Spinal cord (tissue), 10 donors: ENCODE results near the gene E2F2. TPM values are rescaled to one million over a fixed set of nuclear protein-coding genes. Genes with fewer than 3 reads are reported as not detected.

Source experiments
- DNase-seq, 6 donors: peaks; one replicate each; pipeline versions ENCODE4 v3.0.0 to v3.0.0-alpha.2; 2013 to 2015; ENCODE audit warnings: low spot score in 6 of 6, low read depth in 4 of 6
- H3K27ac ChIP-seq: one replicate; pipeline ENCODE4 v1.5.1; 2013; ENCODE audit warnings: low read depth, low read length, control low read depth
- H3K27me3 ChIP-seq: one replicate; pipeline ENCODE4 v1.6.1; 2013; ENCODE audit warnings: low read length; ENCODE audit not compliant: control insufficient read depth, insufficient read depth
- H3K36me3 ChIP-seq: one replicate; pipeline ENCODE4 v1.6.1; 2013; ENCODE audit warnings: low read length; ENCODE audit not compliant: control insufficient read depth, insufficient read depth
- H3K4me1 ChIP-seq: one replicate; pipeline ENCODE4 v1.6.1; 2013; ENCODE audit warnings: low read length; ENCODE audit not compliant: control insufficient read depth, insufficient read depth
- H3K4me3 ChIP-seq: one replicate; pipeline ENCODE4 v1.5.1; 2013; ENCODE audit warnings: low read depth, low read length, control low read depth
- H3K9me3 ChIP-seq: one replicate; pipeline ENCODE4 v1.6.1; 2013; ENCODE audit warnings: low read length; ENCODE audit not compliant: control insufficient read depth, insufficient read depth
- WGBS: methylation state at CpG from one replicate; pipeline ENCODE4 v1.1.5; 2013; ENCODE audit warnings: missing lambda C conversion rate; ENCODE audit not compliant: insufficient coverage; 5-methylcytosine and 5-hydroxymethylcytosine counted together
- polyA plus RNA-seq, 2 donors: library from polyadenylated mRNA; unstranded; fragments of 120-200 nt; gene quantifications; one replicate each; pipeline ENCODE4 v1.2.1, GENCODE V29; 2013; ENCODE audit not compliant: insufficient read length in 2 of 2
- total RNA-seq, 2 donors: library from RNA; depleted of rRNA in 1 of 2; stranded (reverse); fragments of 120-200 nt in 1 of 2; fragments of >200 nt in 1 of 2; gene quantifications; one replicate each; pipeline versions ENCODE4 v1.2.3 to v1.2.4, GENCODE V29; 2013 to 2014
- donor health status: healthy.

The E2F2 gene
- total and polyA plus RNA-seq, 4 donors, result 3.1 to 5.8 (median 3.6) TPM

DNA sequence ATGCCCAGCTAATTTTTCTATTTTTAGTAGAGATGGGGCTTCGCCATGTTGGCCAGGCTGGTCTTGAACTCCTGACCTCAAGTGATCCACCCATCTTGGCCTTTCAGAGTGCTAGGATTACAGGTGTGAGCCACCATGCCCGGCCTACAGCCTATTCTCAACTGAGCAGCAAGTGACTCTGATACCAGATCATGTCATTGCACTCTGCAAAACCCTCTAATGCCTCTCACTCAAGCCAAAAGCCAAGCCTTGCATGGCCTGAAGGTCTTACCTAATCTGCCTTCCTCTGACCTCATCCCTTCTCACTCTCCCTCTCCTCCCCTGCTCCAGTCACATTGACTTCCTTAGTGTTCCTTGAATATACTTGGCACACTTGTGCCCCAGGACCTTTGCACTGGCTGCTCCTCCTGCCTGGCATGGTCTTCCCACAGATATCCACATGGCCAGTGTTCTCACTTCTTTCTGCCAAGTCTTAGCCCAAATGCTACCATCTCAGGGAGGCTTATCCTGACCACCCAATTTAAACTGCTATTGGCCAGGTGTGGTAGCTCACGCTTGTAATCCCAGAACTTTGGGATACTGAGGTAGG, 38.8 kb downstream of the E2F2 start:
- DNase-seq, result no peak
- no peak overlapping the region for H3K27ac ChIP-seq
- no peaks in the 10 kb centered on the region for H3K9me3 ChIP-seq
- H3K4me3 ChIP-seq, result no peak overlapping the region
- H3K4me1 ChIP-seq, result no peaks in the 10 kb centered on the region
- no peaks in the 10 kb centered on the region for H3K36me3 ChIP-seq
- no peaks in the 10 kb centered on the region for H3K27me3 ChIP-seq
- 80% methylated on average over 3 of the region's 3 CpGs for WGBS

DNA sequence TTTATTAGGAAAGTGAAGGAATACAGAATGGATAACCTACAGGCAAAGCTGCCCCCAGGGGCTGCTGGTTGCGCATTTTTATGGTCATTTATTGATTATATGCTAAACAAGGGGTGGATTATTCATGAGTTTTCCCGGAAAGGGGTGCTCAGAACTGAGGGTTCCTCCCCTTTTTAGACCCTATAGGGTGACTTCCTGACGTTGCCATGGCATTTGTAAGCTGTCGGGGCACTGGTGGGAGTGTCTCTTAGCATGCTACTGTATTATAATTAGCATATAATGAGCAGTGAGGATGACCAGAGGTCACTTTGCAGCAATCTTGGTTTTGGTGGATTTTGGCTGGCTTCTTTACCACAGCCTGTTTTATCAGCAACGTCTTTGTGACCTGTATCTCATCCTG, 41.2 kb downstream of the E2F2 start:
- no peak for DNase-seq
- Histone ChIP-seq H3K27me3 (no peaks in the 10 kb centered on the region), H3K4me3 (no peak overlapping the region), H3K4me1 (peaks cover 1% of the 10 kb centered on the region), H3K36me3 (no peaks in the 10 kb centered on the region), H3K27ac (no peak overlapping the region), H3K9me3 (no peaks in the 10 kb centered on the region)
- WGBS, result 42% methylated on average over 2 of the region's 5 CpGs

DNA sequence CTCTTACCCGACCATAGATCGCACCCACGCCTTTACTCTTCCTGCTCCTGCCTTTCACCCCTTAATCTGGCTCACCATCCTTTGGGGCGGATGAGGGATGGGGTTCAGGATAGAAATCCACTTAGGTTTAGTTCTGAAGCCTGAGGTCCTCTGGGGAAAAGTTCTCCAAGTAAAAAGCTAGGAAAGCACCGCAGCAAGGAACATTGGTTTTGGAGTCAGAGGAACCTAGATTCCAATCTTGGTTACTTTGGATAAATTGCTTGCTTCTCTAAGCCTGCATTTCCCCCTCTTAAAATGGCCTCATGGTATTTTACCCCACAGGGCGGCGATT, 46.1 kb downstream of the E2F2 start:
- Histone ChIP-seq H3K27ac (peak overlapping the region; percentile 89), H3K36me3 (no peaks in the 10 kb centered on the region), H3K4me1 (peaks cover 28% of the 10 kb centered on the region), H3K4me3 (peak overlapping the region; percentile 58), H3K9me3 (no peaks in the 10 kb centered on the region), H3K27me3 (peaks cover 3% of the 10 kb centered on the region)
- 40% methylated on average over 1 of the region's 7 CpGs for WGBS
- no peak for DNase-seq

DNA sequence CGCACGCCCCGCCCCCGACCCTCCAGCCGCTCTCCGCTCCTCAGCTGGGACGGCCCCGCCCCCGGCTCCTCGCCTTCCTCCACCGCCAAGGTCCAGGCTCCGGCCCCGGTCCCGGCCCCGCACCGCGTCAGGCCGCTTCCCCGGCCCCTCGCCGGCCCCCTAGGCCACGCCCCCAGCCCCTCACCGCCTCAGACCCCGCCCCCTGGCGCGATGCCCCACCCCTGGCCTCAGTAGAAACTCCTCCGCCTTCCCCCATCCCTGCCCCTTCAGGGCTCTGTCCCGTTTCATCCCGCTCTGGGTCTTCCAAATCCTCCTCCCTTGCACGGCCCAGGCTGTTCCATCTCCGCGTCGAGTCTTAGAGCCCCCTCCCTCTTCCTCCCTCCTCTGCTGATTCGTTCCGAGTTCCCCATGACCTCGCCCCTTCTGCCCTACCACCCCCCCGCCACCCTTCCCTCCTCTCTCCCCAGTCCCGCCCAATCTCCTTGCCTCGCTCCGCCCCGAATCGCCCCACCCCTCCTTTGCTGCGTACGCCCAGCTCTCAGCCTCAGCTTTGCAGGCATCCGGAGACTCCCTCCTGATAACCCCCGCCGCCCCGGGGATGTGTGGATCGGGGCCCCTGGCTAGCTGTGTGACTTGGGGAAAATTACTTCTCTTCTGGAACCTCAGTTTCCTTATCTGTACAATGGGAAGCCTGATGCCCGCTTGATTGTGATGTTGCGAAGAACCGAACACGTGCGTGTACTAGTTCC, 46.6 kb downstream of the E2F2 start:
- Histone ChIP-seq H3K4me1 (peaks cover 28% of the 10 kb centered on the region), H3K27me3 (peaks cover 3% of the 10 kb centered on the region), H3K9me3 (no peaks in the 10 kb centered on the region), H3K27ac (peak overlapping the region; percentile 89), H3K36me3 (no peaks in the 10 kb centered on the region), H3K4me3 (peak overlapping the region; percentile 58)
- WGBS, result 3% methylated on average over 36 of the region's 54 CpGs
- peak in 5 of 6 donors; percentile 57 to 94 (median 81) for DNase-seq

DNA sequence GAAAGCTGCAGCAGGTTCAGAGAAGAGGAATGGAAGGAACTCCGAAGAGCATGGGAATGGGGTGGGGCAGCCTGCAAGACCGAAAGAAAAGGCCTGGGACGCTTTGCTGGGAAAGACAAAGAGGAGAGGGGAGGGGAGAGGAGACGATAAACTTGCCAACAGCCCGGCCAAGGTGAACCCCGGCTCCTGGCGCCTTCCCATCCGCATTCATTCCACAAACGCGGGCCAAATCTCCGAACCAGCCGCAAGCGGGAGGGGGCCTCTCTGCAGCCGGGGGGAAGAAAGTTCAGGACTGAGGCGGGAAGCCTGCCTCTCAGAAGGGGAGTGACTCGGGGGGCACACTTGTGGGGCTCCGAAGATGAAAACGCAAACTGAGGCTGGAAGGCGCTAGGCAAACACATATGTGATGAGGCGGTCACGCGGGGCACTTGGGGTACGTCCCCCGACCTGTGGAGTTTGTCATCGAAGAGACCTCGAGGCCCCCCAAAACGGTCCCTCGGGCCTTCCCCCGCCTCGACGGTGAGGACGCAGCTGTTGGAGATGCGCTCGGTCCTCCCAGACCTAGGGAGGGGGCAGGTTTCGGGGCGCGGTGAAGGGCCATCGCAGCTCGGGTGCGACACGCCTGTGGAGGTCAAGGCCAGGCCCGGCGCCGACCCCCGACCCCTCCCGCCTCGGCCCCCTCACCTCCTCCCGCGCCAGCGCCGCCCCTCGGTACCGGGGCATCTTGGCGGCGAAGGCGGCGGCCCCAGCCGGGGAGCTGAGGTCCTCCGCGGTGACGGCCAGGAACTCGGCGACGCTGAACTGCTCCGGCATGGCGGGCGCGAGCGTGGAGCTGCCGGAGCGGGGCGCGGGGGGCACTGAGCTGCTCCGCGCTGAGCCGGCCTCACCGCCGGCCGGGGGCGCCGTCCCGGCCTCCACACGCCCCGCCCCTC, 47.4 kb downstream of the E2F2 start, which contains the start of gene ASAP3:
Gene ASAP3 (minus strand): TSS at position 859 of the 932 bp plus-strand sequence. CDS start 46 bp downstream, at position 813.
- Histone ChIP-seq H3K4me1 (peaks cover 33% of the 10 kb centered on the region), H3K4me3 (peak within 1 kb of the TSS; percentile 73), H3K36me3 (no peaks in the 10 kb centered on the region), H3K27me3 (peaks cover 3% of the 10 kb centered on the region), H3K27ac (peak within 1 kb of the TSS; percentile 89), H3K9me3 (no peaks in the 10 kb centered on the region)
- DNase-seq, result peak in 2 of 6 donors; percentile 67 to 73
- WGBS, result under 1% methylated on average over 71 of the region's 84 CpGs

DNA sequence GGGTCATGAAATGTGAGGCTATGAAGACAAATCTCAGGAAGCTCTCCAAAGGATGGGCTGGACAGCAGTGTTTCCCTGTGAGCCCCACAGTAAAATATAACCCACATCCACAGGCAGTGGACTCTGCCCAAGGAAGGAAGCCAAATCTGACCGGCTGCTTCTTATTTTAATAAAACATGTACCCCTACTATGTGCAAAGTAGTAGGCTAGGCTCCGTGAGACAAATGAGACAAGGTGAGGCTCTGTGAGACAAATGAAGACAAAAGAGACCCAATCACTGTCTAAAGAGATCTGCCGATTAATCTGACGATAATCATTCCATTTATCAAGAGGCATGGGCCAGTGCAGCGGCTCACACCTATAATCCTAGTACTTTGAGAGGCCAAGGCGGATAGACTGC, 49.1 kb downstream of the E2F2 start:
- peaks cover 38% of the 10 kb centered on the region for H3K4me1 ChIP-seq
- 96% methylated on average over 3 of the region's 6 CpGs for WGBS
- DNase-seq, result no peak

DNA sequence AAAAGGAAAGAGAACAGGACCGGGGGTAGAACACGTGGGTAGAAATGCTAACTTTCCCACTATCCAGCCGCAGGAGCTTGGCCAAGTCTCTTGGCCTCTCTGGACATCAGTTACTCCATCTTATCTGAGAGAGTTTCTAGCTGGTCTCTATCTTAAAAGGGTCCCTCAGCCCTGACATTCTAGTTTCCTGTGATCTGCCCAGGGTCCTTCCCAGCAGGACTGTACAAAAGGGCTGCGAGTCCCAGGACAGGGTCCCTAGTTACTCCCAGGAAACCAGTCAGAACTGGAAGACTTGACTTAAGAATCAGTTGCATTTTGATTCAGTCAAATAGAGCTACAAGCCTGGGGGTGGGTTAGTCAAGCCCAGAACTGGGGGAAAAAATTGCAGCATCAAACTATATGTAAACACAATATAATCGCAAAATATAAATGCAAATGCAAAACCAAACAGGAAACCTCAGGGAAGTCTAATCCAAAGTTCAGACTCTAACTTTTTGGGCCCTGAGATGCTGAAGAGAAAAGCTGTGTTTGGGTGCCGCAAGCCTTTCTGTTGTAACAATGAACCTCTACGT, 49.9 kb downstream of the E2F2 start:
- H3K4me1 ChIP-seq, result peaks cover 38% of the 10 kb centered on the region
- no peak overlapping the region for H3K27ac ChIP-seq
- WGBS, result 74% methylated on average over 4 of the region's 7 CpGs
- no peaks in the 10 kb centered on the region for H3K36me3 ChIP-seq
- DNase-seq, result no peak
- H3K9me3 ChIP-seq, result no peaks in the 10 kb centered on the region
- no peak overlapping the region for H3K4me3 ChIP-seq
- peaks cover 3% of the 10 kb centered on the region for H3K27me3 ChIP-seq

More for the DNA sequence above, 49.1 kb downstream of the E2F2 start:
- H3K27ac ChIP-seq, result peak overlapping the region; percentile 17
- no peak overlapping the region for H3K4me3 ChIP-seq
- H3K9me3 ChIP-seq, result no peaks in the 10 kb centered on the region
- peaks cover 3% of the 10 kb centered on the region for H3K27me3 ChIP-seq
- no peaks in the 10 kb centered on the region for H3K36me3 ChIP-seq

DNA sequence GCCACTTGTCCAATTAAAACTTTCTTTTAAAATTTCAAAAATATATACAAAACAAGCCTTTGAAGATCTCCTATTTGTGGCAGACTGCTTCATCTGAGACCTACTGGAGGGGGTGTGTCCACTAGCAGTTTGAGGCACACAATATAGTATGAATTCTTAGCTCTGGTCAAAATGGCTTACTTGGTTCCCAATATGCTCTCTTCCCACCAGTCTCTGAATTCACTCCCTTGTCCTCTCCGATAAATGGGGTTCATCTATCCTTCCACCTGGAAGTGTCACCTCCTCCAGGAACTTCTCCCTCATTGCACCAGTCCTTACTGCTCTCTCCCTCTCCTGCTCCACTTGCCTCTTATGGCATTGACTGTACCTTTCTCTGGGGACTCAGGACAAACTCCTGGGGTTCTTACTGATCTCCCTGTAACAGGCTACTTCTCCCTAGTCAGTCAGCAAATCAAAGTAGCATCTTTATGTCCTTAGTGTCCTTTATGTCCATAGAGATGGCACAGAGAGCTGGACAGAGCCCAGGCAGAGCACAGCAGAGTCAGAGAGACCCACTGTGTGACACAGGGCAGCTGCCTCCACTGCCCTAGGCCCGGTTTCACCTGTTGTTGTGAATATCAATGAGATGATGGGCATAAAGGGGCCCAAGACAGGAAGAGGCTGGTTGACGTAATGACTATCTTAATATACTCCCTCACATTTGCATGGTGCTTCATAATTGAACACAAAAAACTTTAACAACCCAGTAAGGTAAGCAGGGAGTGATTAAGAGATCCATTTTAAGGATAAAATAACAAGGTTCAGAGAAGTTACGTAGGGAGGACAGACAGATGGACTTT, 50.6 kb downstream of the E2F2 start:
- H3K4me1 ChIP-seq, result peaks cover 38% of the 10 kb centered on the region

DNA sequence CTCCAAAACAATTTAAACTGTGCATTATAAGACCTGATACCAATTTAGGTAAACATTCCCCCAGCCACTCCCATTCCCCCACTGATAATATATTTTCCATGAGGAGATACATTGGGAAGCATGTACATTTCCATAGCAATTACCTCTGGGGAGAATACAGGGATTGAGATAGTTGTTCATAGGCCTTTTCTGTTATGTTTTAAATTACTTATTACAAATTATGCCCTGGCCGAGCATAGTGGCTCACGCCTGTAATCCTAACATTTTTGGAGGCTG, 51.4 kb downstream of the E2F2 start:
- Histone ChIP-seq H3K27me3 (peaks cover 3% of the 10 kb centered on the region), H3K36me3 (no peaks in the 10 kb centered on the region), H3K9me3 (no peaks in the 10 kb centered on the region), H3K27ac (peak overlapping the region; percentile 40), H3K4me3 (no peak overlapping the region), H3K4me1 (peaks cover 41% of the 10 kb centered on the region)
- no peak for DNase-seq
- no CpG with 5 or more reads among the region's 2 CpGs for WGBS

More for the DNA sequence above, 50.6 kb downstream of the E2F2 start:
- Histone ChIP-seq H3K36me3 (no peaks in the 10 kb centered on the region), H3K9me3 (no peaks in the 10 kb centered on the region), H3K27me3 (peaks cover 3% of the 10 kb centered on the region), H3K27ac (no peak overlapping the region), H3K4me3 (no peak overlapping the region)
- no peak for DNase-seq
- 100% methylated on average over 2 of the region's 4 CpGs for WGBS
